ENCODE data around the gene SPAG6.

Gene SPAG6

GRCh38 chr10:22368981-22369380, 23.7 kb downstream of the SPAG6 start:
- ATAC-seq (ENCODE audit: insufficient read depth, low read depth) (no peak), DNase-seq (no peak)
- peaks cover 15% of the 10 kb centered on the region for H3K4me1 ChIP-seq (ENCODE audit: insufficient read depth, low read length)
- H3K4me3 ChIP-seq (ENCODE audit: low read depth in 1 of 2, low read length in 2 of 2) = no peak overlapping the region
- H3K79me2 ChIP-seq (ENCODE audit: insufficient read depth, low read length) = no peaks in the 10 kb centered on the region
- H3K9me3 ChIP-seq (ENCODE audit: insufficient read depth, low read length, severe bottlenecking) = no peaks in the 10 kb centered on the region
- H3K27ac ChIP-seq (ENCODE audit: low read length) = no peak overlapping the region
- H4K20me1 ChIP-seq (ENCODE audit: insufficient read depth, low read length) = no peaks in the 10 kb centered on the region
- no peak overlapping the region for H2AFZ ChIP-seq (ENCODE audit: low read depth, low read length)
- TF ChIP-seq, protein P1, sequence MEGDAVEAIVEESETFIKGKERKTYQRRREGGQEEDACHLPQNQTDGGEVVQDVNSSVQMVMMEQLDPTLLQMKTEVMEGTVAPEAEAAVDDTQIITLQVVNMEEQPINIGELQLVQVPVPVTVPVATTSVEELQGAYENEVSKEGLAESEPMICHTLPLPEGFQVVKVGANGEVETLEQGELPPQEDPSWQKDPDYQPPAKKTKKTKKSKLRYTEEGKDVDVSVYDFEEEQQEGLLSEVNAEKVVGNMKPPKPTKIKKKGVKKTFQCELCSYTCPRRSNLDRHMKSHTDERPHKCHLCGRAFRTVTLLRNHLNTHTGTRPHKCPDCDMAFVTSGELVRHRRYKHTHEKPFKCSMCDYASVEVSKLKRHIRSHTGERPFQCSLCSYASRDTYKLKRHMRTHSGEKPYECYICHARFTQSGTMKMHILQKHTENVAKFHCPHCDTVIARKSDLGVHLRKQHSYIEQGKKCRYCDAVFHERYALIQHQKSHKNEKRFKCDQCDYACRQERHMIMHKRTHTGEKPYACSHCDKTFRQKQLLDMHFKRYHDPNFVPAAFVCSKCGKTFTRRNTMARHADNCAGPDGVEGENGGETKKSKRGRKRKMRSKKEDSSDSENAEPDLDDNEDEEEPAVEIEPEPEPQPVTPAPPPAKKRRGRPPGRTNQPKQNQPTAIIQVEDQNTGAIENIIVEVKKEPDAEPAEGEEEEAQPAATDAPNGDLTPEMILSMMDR (IDR thresholded peaks at IDR 0.05; ENCODE audit: borderline replicate concordance, extremely low read depth, low read length, poor library complexity, severe bottlenecking) = no peak
- TF ChIP-seq EZH2 (IDR thresholded peaks at IDR 0.05; ENCODE audit: borderline replicate concordance, low read depth, low read length, severe bottlenecking) = no peak
- H3K9ac ChIP-seq (ENCODE audit: low read depth, low read length) = no peak overlapping the region
- H3K27me3 ChIP-seq (ENCODE audit: insufficient read depth, low read length, poor library complexity) = no peaks in the 10 kb centered on the region
- H3K36me3 ChIP-seq (ENCODE audit: insufficient read depth, low read length) = no peaks in the 10 kb centered on the region
- no peak overlapping the region for H3K4me2 ChIP-seq (ENCODE audit: insufficient read depth, low read length)

- no peak for ATAC-seq (ENCODE audit: insufficient read depth, low read depth)
Measured at GRCh38 chr10:22369434-22370072, 24.3 kb downstream of the SPAG6 start.

DNA sequence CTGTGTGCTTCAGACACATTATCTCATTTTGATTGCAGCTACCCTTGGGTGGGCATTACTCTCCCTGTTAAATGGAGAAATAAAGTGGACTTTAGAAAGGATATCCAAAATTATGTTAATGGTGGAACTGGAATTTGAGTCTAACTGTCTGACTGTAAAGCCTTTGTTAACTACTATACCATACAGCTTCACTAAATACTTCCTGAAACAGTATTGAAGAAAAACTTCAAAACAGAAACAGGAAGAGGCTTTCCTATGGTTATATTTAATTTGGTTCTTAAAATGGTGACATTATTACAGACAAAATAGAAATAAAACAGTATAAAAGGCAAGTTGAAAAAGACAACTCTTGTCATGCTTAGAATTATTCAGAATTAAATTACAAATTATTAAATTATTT, 25.0 kb downstream of the SPAG6 start:
- H3K27ac ChIP-seq (ENCODE audit: low read length) = peak overlapping the region; percentile 72
- peak; percentile 86 for ATAC-seq (ENCODE audit: insufficient read depth, low read depth)
- TF ChIP-seq EZH2 (IDR thresholded peaks at IDR 0.05; ENCODE audit: borderline replicate concordance, low read depth, low read length, severe bottlenecking) = no peak
- TF ChIP-seq, protein P1 (IDR thresholded peaks at IDR 0.05; ENCODE audit: borderline replicate concordance, extremely low read depth, low read length, poor library complexity, severe bottlenecking) = no peak
- no peak overlapping the region for H3K9ac ChIP-seq (ENCODE audit: low read depth, low read length)
- H4K20me1 ChIP-seq (ENCODE audit: insufficient read depth, low read length) = no peaks in the 10 kb centered on the region
- no peaks in the 10 kb centered on the region for H3K27me3 ChIP-seq (ENCODE audit: insufficient read depth, low read length, poor library complexity)
- no peaks in the 10 kb centered on the region for H3K36me3 ChIP-seq (ENCODE audit: insufficient read depth, low read length)
- H3K4me2 ChIP-seq (ENCODE audit: insufficient read depth, low read length) = peak overlapping the region; percentile 44
- peak overlapping the region in 1 of 2 experiments; percentile 5; a peak in 1 of 4 replicates for H3K4me3 ChIP-seq (ENCODE audit: low read depth in 1 of 2, low read length in 2 of 2)
- peak overlapping the region; percentile 87 for H2AFZ ChIP-seq (ENCODE audit: low read depth, low read length)
- no peaks in the 10 kb centered on the region for H3K79me2 ChIP-seq (ENCODE audit: insufficient read depth, low read length)
- no peaks in the 10 kb centered on the region for H3K9me3 ChIP-seq (ENCODE audit: insufficient read depth, low read length, severe bottlenecking)
- no peak for DNase-seq
- H3K4me1 ChIP-seq (ENCODE audit: insufficient read depth, low read length) = peaks cover 15% of the 10 kb centered on the region

More at GRCh38 chr10:22369434-22370072, 24.3 kb downstream of the SPAG6 start:
- no peaks in the 10 kb centered on the region for H3K79me2 ChIP-seq (ENCODE audit: insufficient read depth, low read length)
- H4K20me1 ChIP-seq (ENCODE audit: insufficient read depth, low read length) = no peaks in the 10 kb centered on the region
- H3K9ac ChIP-seq (ENCODE audit: low read depth, low read length) = no peak overlapping the region
- no peak overlapping the region for H3K4me2 ChIP-seq (ENCODE audit: insufficient read depth, low read length)
- H3K4me1 ChIP-seq (ENCODE audit: insufficient read depth, low read length) = peaks cover 15% of the 10 kb centered on the region
- no peak for DNase-seq
- H3K9me3 ChIP-seq (ENCODE audit: insufficient read depth, low read length, severe bottlenecking) = no peaks in the 10 kb centered on the region
- no peak for TF ChIP-seq EZH2 (IDR thresholded peaks at IDR 0.05; ENCODE audit: borderline replicate concordance, low read depth, low read length, severe bottlenecking)
- TF ChIP-seq, protein P1 (IDR thresholded peaks at IDR 0.05; ENCODE audit: borderline replicate concordance, extremely low read depth, low read length, poor library complexity, severe bottlenecking) = no peak
- H3K27me3 ChIP-seq (ENCODE audit: insufficient read depth, low read length, poor library complexity) = no peaks in the 10 kb centered on the region
- no peaks in the 10 kb centered on the region for H3K36me3 ChIP-seq (ENCODE audit: insufficient read depth, low read length)
- no peak overlapping the region; the same call in 1 of the 2 replicates for H3K27ac ChIP-seq (ENCODE audit: low read length)
- H2AFZ ChIP-seq (ENCODE audit: low read depth, low read length) = peak overlapping the region; percentile 37; the same call in 1 of the 2 replicates
- H3K4me3 ChIP-seq (ENCODE audit: low read depth in 1 of 2, low read length in 2 of 2) = no peak overlapping the region
